WTC11 (cell line): ENCODE measurements around the gene MASP1.

Source experiments
- ATF3 ChIP-seq: sonication (generic); formaldehyde crosslinking; conservative IDR thresholded peaks from 2 replicates; pipeline ENCODE4 v1.8.1; 2022; ENCODE audit warnings: mild to moderate bottlenecking, missing genetic modification reagents
- CTCF ChIP-seq: fragments of 200-600 bp; IDR thresholded peaks from 2 replicates; pipeline ENCODE4 v1.8.0; 2022; ENCODE audit warnings: antibody characterized with exemption
- E2F1 ChIP-seq: sonication (generic); formaldehyde crosslinking; IDR thresholded peaks from 2 replicates; pipeline ENCODE4 v1.8.0; 2022; ENCODE audit warnings: mild to moderate bottlenecking, missing genetic modification reagents
- HMGXB4 ChIP-seq: sonication (generic); formaldehyde crosslinking; IDR thresholded peaks from 2 replicates; pipeline ENCODE4 v1.8.1; 2023; ENCODE audit warnings: mild to moderate bottlenecking, moderate library complexity, missing genetic modification reagents
- MAX ChIP-seq: sonication (generic); formaldehyde crosslinking; IDR thresholded peaks from 2 replicates; pipeline ENCODE4 v1.8.0; 2022; ENCODE audit warnings: mild to moderate bottlenecking, missing genetic modification reagents
- NR3C1 ChIP-seq: sonication (generic); formaldehyde crosslinking; conservative IDR thresholded peaks from 2 replicates; pipeline ENCODE4 v1.8.1; 2023; ENCODE audit warnings: low read depth, mild to moderate bottlenecking, missing genetic modification reagents
- OVOL2 ChIP-seq: fragments of 250-450 bp; sonication (Bioruptor Pico); IDR thresholded peaks from 2 replicates; pipeline ENCODE4 v1.9.0; 2021; ENCODE audit warnings: mild to moderate bottlenecking, borderline replicate concordance
- SMAD3 ChIP-seq: sonication (generic); formaldehyde crosslinking; IDR thresholded peaks from 2 replicates; pipeline ENCODE4 v1.8.0; 2022; ENCODE audit warnings: missing genetic modification reagents, mild to moderate bottlenecking, borderline replicate concordance
- SP1 ChIP-seq: sonication (generic); formaldehyde crosslinking; conservative IDR thresholded peaks from 2 replicates; pipeline ENCODE4 v1.8.1; 2022; ENCODE audit warnings: missing genetic modification reagents
- USF2 ChIP-seq: sonication (generic); formaldehyde crosslinking; IDR thresholded peaks from 2 replicates; pipeline ENCODE4 v1.8.1; 2023; ENCODE audit warnings: mild to moderate bottlenecking, missing genetic modification reagents, moderate library complexity
- ZBTB21 ChIP-seq: sonication (generic); formaldehyde crosslinking; IDR thresholded peaks from 2 replicates; pipeline ENCODE4 v1.8.1; 2023; ENCODE audit warnings: mild to moderate bottlenecking, missing genetic modification reagents, borderline replicate concordance
- ZNF317 ChIP-seq: sonication (generic); formaldehyde crosslinking; IDR thresholded peaks from 2 replicates; pipeline ENCODE4 v1.8.1; 2023; ENCODE audit warnings: low read depth, mild to moderate bottlenecking, moderate library complexity, missing genetic modification reagents, borderline replicate concordance

GRCh38 chr3:187257992-187258692 is 33.4 kb downstream of the MASP1 start:
- TF ChIP-seq ZBTB21 (CRISPR knock-in tag), result no peak
- TF ChIP-seq ATF3 (CRISPR knock-in tag), result no peak
- no peak for TF ChIP-seq ZNF317 (CRISPR knock-in tag)
- TF ChIP-seq SP1 (CRISPR knock-in tag), result no peak
- TF ChIP-seq MAX (CRISPR knock-in tag), result no peak
- TF ChIP-seq OVOL2 (CRISPR knock-in tag), result no peak
- no peak for TF ChIP-seq USF2 (CRISPR knock-in tag)
- TF ChIP-seq NR3C1 (CRISPR knock-in tag), result no peak
- TF ChIP-seq SMAD3 (CRISPR knock-in tag), result no peak
- TF ChIP-seq E2F1, result no peak
- no peak for TF ChIP-seq CTCF
- no peak for TF ChIP-seq HMGXB4 (CRISPR knock-in tag)
